Measurements from ENCODE around the gene SPAAR.
"Not testable (repeated sequence)": the region's sequence is repeated elsewhere in the genome, so short reads cannot be mapped to it uniquely, and the experiment has no call there.

Gene SPAAR

DNA sequence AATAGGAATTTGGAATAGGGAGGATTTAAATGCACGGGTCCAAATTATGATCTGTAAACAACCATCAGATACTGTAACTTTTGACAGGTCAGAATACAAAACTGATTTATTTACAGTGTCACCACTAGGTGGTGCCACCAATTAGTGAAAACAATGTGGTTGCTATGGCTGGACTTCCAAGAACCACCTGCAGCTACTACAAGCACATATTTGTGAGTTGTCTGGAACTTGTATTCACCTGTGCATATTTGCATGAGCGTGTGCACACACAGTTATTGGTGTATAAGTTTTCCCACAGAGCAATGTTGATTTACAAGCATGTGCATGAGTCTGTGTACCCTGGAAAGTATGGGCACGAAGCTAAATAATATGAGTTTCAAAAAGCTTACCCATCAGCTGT, 6.2 kb upstream of the SPAAR start:
- no peak for DNase-seq (ENCODE audit: low read depth in 2 of 2, low spot score in 1 of 2)

DNA sequence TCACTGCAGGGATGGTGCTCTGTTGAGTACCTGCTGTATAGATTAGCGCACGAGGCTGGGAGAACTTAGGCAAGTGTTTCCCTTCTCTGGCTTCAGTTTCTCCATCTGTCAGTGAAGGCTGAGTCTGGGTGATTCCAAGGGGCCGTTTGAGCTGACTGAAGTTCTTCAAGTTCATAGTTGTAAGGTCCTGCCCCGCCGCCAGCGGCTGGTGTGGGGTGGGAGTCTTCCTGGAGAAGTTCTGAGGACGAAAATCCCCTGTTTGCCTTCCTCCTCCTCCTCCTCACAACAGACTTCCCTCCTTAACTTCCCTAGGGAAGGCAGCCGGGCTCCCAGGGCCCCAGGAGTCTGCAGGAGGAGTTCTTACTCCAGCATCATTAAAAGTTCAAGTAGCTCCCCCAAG, 5.0 kb upstream of the SPAAR start:
- no peak for DNase-seq (ENCODE audit: low read depth in 2 of 2, low spot score in 1 of 2)

DNA sequence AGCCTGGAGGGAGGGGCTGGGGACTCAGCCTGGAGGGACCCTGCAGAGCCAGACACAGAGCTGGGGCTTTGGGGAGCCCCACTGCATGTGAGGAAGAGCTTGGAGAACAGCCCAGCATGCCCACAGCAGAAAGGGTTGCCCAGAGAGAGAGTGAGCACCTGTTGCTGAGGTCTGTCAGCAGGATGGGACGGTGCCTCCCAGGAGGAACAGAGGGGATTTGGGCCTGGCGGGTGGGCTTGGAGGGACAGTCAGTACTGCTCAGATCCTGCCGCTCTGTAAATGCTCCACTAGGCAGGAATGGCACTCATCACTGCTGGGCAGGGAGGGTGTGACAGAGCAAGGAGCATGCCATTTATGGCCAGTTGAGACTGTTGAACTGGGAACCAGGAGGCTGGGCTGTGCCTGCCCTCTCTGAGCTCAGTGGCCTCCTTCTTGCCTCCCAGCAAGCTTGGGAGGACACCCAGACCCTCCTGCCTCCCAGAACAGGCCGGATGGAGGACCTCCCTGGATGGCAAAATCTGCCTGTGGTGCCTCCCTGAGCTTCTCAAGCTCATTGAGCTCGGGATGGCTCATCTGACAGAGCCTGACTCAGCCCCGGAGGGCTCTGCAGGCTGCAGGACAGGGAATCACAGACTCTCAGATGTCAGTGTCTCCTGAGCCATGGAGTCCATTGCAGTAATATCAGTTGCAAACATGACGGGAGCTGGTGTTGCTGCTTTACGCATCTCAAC, 4.1 kb upstream of the SPAAR start:
- no peak for DNase-seq (ENCODE audit: low read depth in 2 of 2, low spot score in 1 of 2)

DNA sequence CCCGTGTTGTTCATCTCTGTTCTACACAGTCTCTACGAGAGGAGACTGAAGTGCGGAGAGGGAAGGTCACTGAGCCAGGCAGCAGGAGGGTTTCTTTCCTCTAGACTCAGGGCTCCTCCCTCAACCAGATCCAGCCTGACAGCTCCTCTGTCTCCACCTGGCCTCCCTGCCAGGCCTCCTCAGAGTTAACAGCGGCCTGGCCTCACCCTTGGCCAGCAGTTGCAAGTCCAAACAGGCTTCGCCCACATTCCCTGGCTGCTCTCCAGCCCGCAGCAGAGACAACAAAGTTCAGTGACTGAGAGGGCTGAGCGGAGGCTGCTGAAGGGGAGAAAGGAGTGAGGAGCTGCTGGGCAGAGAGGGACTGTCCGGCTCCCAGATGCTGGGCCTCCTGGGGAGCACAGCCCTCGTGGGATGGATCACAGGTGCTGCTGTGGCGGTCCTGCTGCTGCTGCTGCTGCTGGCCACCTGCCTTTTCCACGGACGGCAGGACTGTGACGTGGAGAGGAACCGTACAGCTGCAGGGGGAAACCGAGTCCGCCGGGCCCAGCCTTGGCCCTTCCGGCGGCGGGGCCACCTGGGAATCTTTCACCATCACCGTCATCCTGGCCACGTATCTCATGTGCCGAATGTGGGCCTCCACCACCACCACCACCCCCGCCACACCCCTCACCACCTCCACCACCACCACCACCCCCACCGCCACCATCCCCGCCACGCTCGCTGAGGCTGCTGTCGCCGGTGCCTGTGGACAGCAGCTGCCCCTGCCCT, 3.2 kb upstream of the SPAAR start, which contains the start of gene HRCT1:
Gene HRCT1, plus strand, starts transcription at position 291 of the 768 bp plus-strand sequence. Its CDS starts 86 bp downstream, at position 377.
- no peak for DNase-seq (ENCODE audit: low read depth in 2 of 2, low spot score in 1 of 2)

DNA sequence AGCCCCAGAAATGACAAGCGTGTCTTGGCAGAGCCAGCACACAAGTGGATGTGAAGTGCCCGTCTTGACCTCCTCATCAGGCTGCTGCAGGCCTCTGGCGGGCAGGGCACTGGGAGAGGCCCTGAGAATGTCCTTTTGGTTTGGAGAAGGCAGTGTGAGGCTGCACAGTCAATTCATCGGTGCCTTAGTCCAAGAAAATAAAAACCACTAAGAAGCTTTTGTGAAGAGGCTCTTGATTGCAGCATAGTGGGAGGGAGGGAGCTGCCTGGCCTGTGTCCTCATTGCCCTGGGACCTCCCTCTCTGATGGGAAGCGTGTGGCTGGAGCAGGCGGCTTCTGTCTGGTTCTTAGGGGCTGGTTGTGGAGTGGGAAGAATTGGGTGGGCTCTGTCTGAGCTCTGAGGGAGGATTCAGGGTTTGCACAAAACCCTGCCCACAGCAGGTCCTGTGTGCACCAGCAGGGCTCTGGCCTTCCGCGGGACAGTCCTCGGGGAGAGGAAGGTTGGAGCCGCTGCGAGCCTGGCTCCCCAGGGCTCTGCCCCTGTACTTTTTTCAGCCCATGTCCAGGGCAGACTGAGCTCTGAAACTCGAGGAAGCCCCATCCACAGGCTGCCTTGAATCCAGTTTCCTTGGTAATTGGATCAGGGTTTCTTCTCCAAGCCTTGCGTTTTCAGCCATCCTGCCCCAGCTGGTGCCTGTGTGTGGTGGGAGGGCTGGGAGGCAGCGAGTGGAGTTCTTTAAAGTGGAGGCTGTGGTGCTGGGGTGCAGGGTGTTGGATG, 2.2 kb upstream of the SPAAR start:
- no peak for DNase-seq (ENCODE audit: low read depth in 2 of 2, low spot score in 1 of 2)

DNA sequence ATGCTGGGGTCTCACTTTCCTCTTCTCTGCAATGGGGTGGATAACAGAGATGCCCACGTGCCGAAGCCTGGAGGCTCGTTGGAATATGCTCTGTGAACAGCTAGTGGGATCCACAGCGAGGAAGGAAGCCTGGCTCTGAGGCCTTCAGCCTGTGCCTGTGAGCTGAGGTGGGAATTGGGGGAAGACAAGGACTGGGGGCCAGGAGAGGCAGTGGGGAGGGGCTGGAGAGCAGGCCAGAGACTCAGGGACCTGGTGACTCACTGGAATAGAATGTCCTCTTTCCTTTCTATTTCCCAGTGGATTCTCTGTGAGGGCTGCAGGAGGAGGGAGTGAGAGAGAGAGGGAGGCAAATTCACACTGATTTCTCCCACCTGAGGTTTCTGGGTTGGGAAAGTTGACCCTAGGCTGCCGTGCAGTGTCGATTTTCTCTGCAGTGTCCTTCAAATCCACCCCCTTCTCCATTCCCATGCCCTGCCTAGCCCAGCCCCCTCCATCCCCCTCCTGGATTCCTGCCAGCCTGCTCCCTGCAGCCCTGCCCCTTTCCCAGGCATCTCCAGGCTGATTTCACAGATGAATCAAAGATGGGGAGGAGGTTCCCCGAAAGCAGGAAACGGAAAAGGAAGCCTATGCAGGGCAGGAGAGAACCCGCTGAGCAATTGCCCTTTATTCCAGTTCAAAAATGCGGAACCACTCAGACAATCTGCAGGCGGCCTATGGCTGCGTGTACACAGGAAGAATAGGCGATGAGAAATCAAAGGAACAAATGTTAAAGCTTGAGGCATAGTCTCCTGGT, 1.4 kb upstream of the SPAAR start:
- DNase-seq (ENCODE audit: low read depth in 2 of 2, low spot score in 1 of 2) = no peak

DNA sequence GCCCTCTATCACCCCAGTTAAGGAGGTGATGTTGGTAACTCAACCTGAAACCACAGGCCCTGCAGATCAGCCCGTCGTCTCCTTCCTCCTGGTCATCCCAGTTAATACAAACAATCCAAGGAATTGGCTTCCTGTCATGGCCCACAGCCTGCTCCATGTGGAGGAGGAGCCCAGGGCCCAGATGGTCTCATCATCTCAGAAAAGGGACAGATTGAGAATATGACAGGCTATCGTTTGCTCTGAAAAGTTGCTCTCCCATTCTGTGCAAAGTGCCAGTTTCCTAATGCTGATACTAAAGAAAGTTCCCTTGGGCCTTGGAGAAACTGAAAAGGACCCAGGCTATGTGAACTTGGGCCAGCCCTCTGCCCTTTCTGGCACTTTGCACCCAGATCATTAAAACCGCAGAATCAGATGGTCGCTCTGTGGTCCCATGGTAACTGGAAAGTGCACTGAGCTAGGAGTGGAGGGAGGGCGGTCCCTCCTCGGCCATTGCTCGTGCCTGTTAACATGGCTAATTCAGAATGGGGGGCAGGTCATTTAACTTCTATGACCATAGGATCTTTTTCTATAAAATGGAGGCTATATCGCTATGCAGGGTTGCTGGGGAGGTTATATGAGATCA, 675 bp upstream of the SPAAR start:
- DNase-seq (ENCODE audit: low read depth in 2 of 2, low spot score in 1 of 2) = no peak

DNA sequence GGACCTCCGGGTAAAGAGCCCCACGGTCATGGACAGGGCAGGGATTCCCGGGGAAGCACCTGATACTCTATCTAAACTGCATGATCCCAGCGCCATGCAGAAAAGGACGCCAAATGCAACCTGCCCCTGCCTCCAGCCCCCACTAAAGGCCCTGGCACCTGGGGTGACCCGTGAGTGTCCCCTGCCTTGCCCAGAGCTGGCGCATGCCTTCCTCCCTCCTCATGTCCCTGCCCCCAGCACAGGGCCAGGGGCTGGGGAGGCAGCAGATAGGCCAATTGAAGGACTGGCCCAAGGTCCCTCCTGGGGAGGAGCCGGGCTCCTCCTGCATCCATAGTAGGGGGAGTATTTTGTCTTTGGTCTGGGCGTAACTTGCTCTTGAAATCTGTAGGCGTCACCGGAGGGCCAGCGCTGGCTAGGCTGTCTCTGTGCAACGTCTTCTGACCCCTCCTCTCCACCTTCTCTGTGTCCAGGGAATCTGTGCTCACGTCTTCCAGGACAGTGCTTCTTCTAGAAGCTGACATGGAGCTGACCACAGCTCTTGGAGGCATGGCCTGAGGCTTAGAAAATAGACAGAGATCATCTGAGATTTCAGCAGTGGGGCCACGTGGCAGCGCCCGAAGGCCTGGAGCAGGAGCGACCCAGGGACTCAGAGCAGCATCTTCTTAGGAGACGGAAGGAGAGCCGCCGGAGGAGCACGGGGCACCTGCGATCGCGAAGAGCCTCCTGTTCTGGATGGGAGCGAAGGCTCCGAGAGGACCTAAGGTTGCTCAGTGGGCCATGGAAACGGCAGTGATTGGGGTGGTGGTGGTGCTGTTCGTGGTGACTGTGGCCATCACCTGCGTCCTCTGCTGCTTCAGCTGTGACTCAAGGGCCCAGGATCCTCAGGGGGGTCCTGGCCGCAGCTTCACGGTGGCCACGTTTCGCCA, 660 bp downstream of the SPAAR start:
- no peak for DNase-seq (ENCODE audit: low read depth in 2 of 2, low spot score in 1 of 2)

DNA sequence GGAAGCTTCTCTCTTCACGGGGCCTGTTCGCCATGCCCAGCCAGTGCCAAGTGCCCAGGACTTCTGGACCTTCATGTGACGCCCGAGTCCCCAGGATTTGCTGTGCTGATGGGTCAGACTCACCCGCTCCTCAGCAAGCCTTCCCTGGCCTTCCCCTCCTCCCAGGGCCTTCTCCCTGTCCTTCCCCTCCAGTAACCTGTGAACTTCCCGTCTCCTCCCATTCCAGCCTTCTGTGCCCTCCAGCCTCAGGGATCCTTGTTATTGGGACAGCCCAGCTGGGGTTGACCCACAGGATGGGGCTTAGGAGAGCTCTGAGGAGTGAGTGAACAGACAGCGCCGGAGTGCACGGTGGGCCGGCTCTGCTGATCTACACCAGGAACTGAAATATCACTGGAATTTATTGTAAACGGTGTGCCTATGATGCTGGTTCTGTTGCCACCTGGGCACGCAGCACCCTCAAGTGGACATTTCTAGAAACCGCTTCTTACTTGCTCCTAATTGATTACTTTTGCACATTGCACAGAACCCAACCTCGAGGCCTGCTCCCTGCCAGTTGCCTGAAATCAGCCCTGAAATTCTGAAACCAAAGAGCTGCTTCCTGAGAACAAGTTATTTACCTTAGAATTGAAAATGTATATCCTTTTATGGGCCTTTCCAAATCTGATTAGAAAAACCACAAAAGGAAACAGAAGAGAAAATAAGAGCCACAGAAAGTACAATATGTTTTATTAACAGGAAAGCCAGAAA, 1.5 kb downstream of the SPAAR start:
- no peak for DNase-seq (ENCODE audit: low read depth in 2 of 2, low spot score in 1 of 2)

DNA sequence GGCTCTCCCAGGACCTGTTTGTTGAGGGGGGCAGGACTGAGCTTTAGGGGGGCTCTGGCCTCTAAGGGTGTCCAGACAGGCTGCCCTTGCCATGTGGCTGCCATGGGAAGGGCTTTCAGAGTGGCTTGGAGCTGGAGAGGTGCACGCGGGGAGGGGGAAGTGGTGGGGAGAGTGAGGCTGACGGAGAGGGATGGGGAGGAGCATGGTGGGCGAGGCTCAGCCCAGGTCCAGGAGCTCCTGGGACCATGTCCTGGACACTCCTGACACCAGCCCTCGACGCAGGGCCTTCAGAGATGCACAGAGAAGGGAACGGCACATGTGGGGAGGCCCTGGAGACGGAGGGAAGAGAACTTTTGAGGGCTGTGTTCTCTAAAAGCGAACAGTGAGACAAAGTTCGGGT, 2.4 kb downstream of the SPAAR start:
- no peak for DNase-seq (ENCODE audit: low read depth in 2 of 2, low spot score in 1 of 2)

DNA sequence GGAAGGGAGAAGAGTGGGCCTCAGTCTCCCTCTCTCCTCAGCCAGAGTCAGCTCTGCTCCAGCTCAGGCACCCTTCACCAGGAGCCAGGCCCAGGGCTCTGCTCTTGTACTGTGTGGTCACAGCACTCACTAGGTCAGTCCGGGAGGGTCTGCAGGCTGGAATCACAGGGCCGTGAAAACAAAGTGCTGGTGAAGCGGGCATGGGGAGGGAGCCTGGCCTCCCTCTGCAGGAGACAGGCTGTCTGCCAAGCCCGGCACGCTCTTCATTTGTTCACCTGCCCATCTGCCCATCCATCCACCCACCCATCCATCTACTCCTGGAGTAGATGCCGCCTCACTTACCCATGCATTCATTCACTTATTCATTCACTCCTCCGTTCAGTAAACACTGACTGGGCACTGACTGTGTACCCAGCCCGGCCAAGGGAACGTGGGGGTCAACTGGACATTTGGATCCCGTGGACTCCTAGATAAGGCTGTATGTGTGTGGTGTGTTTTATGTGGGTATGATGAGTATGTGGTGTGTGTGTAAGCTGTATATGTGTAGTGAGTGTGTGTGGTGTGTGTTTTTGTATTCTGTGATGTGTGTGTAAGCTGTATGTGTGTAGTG, 3.6 kb downstream of the SPAAR start:
- no peak for DNase-seq (ENCODE audit: low read depth in 2 of 2, low spot score in 1 of 2)

DNA sequence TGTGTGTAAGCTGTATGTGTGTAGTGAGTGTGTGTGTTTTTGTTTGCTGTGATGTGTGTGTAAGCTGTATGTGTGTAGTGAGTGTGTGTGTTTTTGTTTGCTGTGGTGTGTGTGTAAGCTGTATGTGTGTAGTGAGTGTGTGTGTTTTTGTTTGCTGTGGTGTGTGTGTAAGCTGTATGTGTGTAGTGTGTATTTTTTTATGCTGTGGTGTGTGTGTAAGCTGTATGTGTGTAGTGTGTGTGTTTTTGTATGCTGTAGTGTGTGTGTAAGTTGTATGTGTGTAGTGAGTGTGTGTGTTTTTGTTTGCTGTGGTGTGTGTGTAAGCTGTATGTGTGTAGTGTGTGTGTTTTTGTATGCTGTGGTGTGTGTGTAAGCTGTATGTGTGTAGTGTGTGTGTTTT, 4.1 kb downstream of the SPAAR start:
- DNase-seq (ENCODE audit: low read depth in 2 of 2, low spot score in 1 of 2) = not testable (repeated sequence)

DNA sequence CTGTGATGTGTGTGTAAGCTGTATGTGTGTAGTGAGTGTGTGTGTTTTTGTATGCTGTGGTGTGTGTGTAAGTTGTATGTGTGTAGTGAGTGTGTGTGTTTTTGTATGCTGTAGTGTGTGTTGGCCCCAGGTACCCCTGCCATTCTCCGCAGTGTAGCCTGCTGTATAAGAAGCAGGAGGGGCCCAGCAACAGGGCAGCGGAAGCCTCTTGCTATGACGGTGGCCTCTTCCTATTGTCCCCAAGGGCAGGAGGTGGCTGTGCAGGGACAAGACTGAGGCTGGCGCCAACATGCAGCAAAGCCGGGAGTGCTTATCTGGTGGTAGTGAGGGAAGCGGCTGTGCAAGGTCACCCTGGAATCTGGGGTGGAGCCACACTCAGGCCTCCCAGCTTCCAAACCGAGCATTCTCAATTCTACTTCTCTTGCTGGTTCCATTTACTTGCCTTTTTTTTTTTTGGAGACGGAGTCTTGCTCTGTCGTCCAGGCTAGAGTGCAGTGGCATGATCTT, 5.1 kb downstream of the SPAAR start:
- DNase-seq (ENCODE audit: low read depth in 2 of 2, low spot score in 1 of 2) = no peak

DNA sequence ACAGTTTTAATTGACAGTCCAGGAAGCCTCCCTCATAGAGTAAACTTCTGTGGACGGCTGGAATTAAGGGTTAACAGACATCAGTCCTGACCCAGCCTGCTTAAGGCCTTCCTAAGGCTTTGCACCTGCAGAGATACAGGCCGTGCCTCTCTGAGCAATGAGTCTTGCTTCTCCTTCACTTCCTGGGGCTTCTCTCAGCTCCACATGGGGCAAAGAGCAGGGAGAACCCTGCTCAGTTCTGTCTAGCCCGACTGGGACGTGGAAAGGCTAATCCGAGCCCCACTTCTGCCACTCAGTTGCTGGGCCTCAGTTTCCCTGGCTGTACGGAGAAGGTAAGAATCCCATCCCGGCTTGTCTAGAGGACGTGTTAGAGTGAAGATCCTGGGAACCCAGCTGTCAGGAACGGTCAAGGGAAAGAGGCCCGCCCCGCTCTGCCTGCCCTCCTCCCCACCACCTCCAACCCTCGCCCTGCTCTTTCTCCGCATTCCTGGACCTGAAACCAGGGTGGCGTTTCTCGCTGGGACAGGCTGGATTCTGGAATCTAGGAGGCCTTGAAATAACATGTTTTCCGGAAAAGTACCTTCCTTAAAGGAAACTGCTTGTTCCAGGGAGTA, 6.5 kb downstream of the SPAAR start:
- no peak for DNase-seq (ENCODE audit: low read depth in 2 of 2, low spot score in 1 of 2)

DNA sequence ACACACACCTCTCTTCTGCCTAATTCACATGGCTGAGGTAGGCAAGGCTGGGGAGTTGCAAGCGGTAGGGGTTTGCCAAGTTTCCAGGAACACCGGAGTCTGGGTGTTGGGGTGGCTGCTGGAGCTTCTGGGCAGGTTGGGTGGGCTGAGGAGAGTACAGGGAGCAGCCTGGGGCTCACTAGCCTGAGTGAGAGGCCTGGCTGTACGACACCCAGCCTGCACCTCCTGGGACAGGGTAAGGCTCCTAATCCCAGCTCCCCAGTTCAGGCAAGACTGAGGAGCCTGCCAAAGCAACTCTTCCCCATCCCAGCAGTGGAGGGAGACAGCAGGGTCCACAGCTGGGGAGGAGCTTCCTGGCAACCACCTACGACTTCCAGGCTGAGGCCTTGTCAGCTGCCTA, 8.0 kb downstream of the SPAAR start:
- no peak for DNase-seq (ENCODE audit: low read depth in 2 of 2, low spot score in 1 of 2)

DNA sequence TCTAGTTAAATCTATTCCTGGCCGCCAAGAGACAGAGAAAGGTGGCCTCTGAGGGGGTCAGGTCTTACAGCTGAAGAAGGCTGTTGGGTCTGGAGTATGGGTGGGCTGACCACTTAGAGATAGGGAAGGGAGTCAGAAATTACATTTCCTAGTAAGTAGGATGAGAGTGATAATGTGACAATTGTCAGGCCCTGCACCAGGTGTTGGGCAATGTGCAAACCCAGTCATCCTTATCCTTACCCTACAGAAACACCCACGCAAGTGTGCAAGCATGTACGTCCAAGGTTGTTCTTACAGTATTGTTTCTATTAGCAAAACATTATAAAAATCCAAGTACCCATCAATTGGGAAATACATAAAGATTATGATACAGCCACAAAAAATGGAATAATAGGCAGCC, 9.5 kb downstream of the SPAAR start:
- no peak for DNase-seq (ENCODE audit: low read depth in 2 of 2, low spot score in 1 of 2)

DNA sequence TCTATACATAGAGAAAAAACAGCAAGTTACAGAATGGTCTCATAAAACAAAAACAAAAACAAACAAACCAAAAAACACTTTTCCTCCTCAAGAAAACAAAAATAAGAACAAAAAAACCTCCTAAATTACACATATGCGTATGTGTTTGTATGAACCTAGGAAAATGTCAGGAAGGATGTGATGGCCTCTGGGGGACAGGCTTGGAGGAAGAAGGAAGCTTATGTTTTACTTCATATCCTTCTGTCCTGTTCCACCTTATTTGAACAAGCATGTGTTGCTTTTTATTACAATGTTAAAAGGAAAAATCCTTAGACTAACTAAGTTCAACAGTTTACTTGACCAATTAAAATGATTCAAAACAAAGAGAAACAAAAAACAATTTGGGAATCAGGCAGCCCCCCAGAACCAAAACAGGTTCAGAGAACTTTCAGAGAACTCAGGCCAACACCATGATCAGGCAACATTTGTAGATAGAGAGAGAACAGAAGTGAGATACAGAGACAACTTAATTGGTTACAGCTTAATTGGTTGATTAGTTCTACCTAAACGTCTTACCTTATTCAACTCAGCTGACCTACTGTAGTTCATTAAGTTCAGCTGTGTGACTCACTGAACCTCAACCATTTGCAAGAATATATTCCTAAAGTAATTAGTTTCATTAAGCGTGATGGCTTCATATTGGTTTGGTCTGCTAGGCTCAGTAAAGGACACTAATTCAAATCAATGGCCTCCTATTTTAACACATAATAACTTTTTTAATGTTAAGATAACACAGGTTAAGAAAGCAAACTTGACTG, 10.1 kb downstream of the SPAAR start:
- DNase-seq (ENCODE audit: low read depth in 2 of 2, low spot score in 1 of 2) = no peak
